SK-N-SH treated with all-trans-retinoic acid at 6 μM for 48 hours (cell line): ENCODE measurements around the gene PSMD3.

Experiments used
- ESRRG ChIP-seq: fragments of 250-450 bp; sonication (Bioruptor Pico); IDR thresholded peaks from 2 replicates; pipeline ENCODE4 v1.6.1; 2021; ENCODE audit warnings: mild to moderate bottlenecking
- GLIS3 ChIP-seq: fragments of 250-450 bp; sonication (Bioruptor Pico); IDR thresholded peaks from 2 replicates; pipeline ENCODE4 v1.5.0; 2020; ENCODE audit warnings: mild to moderate bottlenecking, moderate library complexity
- PATZ1 ChIP-seq: fragments of 250-450 bp; sonication (Bioruptor Pico); IDR thresholded peaks from 2 replicates; pipeline ENCODE4 v1.8.0; 2020; ENCODE audit warnings: mild to moderate bottlenecking, moderate library complexity, borderline replicate concordance
- RARB ChIP-seq: fragments of 250-450 bp; sonication (Bioruptor Pico); IDR thresholded peaks from 2 replicates; pipeline ENCODE4 v1.8.0; 2021; ENCODE audit warnings: mild to moderate bottlenecking, moderate library complexity
- SNAI2 ChIP-seq: fragments of 250-450 bp; sonication (Bioruptor Pico); IDR thresholded peaks from 2 replicates; pipeline ENCODE4 v1.5.0; 2020; ENCODE audit warnings: mild to moderate bottlenecking, moderate library complexity
- TSHZ2 ChIP-seq: fragments of 250-450 bp; sonication (Bioruptor Pico); IDR thresholded peaks from 2 replicates; pipeline ENCODE4 v1.5.0; 2020; ENCODE audit warnings: mild to moderate bottlenecking, moderate library complexity
- ZNF565 ChIP-seq: fragments of 450-650 bp; formaldehyde crosslinking; conservative IDR thresholded peaks from 2 replicates; pipeline ENCODE4 v1.5.0; 2020; ENCODE audit warnings: low read depth, mild to moderate bottlenecking, moderate library complexity
- ZNF70 ChIP-seq: fragments of 450-650 bp; formaldehyde crosslinking; IDR thresholded peaks from 2 replicates; pipeline ENCODE4 v1.5.0; 2020; ENCODE audit warnings: mild to moderate bottlenecking, moderate library complexity
- ZNF8 ChIP-seq: fragments of 450-650 bp; formaldehyde crosslinking; IDR thresholded peaks from 2 replicates; pipeline ENCODE4 v1.5.0; 2020; ENCODE audit warnings: mild to moderate bottlenecking, moderate library complexity

- TF ChIP-seq ZNF8 (no peak), TSHZ2 (CRISPR knock-in tag) (no peak), PATZ1 (no peak), GLIS3 (CRISPR knock-in tag) (no peak), RARB (no peak), ZNF565 (no peak), ESRRG (CRISPR knock-in tag) (no peak), SNAI2 (CRISPR knock-in tag) (no peak), ZNF70 (CRISPR knock-in tag) (no peak)
Observed at GRCh38 chr17:39966771-39967170, 13.8 kb upstream of the PSMD3 start.
